HL-60/S4 (cell line): ENCODE measurements around the gene TRAM2.

Experiments
- in situ Hi-C: fragments of 300-500 bp; cut with MboI; formaldehyde crosslinking; loops from 2 replicates; pipeline ENCODE4 v1.14.3; 2022; ENCODE audit warnings: low sequenced_read_pairs

The TRAM2 gene

GRCh38 chr6:52548353-52548713 is 28.5 kb downstream of the TRAM2 start:
- in situ Hi-C loops: no loop called here

GRCh38 chr6:52547647-52548352 is 29.1 kb downstream of the TRAM2 start:
- in situ Hi-C loops: no loop called here

GRCh38 chr6:52546678-52547077 is 30.2 kb downstream of the TRAM2 start:
- in situ Hi-C loops: no loop called here

- in situ Hi-C loops: no loop called here
These were observed 30.7 kb downstream of the TRAM2 start for GRCh38 chr6:52546192-52546591.

- in situ Hi-C loops: no loop called here
These were observed 31.3 kb downstream of the TRAM2 start for GRCh38 chr6:52545406-52546119.

- in situ Hi-C loops: no loop called here
These were observed 32.1 kb downstream of the TRAM2 start for GRCh38 chr6:52544602-52545405.

- in situ Hi-C loops: no loop called here
These were observed 32.9 kb downstream of the TRAM2 start for GRCh38 chr6:52543729-52544601.

GRCh38 chr6:52543262-52543661 is 33.6 kb downstream of the TRAM2 start:
- in situ Hi-C loops: no loop called here

- in situ Hi-C loops: no loop called here
These were observed 35.7 kb downstream of the TRAM2 start for GRCh38 chr6:52541135-52541534.

GRCh38 chr6:52540286-52540902 is 36.5 kb downstream of the TRAM2 start:
- in situ Hi-C loops: no loop called here

GRCh38 chr6:52539607-52540006 is 37.3 kb downstream of the TRAM2 start:
- in situ Hi-C loops: no loop called here

GRCh38 chr6:52538901-52539354 is 37.9 kb downstream of the TRAM2 start:
- in situ Hi-C loops: no loop called here

GRCh38 chr6:52538252-52538900 is 38.5 kb downstream of the TRAM2 start:
- in situ Hi-C loops: no loop called here

- in situ Hi-C loops: no loop called here
These were observed 39.7 kb downstream of the TRAM2 start for GRCh38 chr6:52537001-52537753.

GRCh38 chr6:52536424-52536916 is 40.4 kb downstream of the TRAM2 start:
- in situ Hi-C loops: no loop called here

- in situ Hi-C loops: no loop called here
These were observed 41.0 kb downstream of the TRAM2 start for GRCh38 chr6:52535711-52536423.

GRCh38 chr6:52534966-52535390 is 41.9 kb downstream of the TRAM2 start:
- in situ Hi-C loops: no loop called here

GRCh38 chr6:52534363-52534762 is 42.5 kb downstream of the TRAM2 start:
- in situ Hi-C loops: no loop called here
